Measurements from ENCODE around the gene RAP1A.
"Not testable (repeated sequence)": the region's sequence is repeated elsewhere in the genome, so short reads cannot be mapped to it uniquely, and the experiment has no call there.

Gene RAP1A

GRCh38 chr1:111739925-111740765 lies 120.6 kb downstream of the RAP1A start:
- DNase-seq: no peak

GRCh38 chr1:111742292-111742691 lies 122.7 kb downstream of the RAP1A start:
- DNase-seq: not testable (repeated sequence)

GRCh38 chr1:111742938-111743549 lies 123.5 kb downstream of the RAP1A start:
- no peak for DNase-seq

- DNase-seq: no peak
These were observed 124.1 kb downstream of the RAP1A start for GRCh38 chr1:111743679-111744101.

- DNase-seq: no peak
These were observed 126.4 kb downstream of the RAP1A start for GRCh38 chr1:111745675-111746613.

GRCh38 chr1:111746614-111746999 lies 127.0 kb downstream of the RAP1A start:
- DNase-seq: no peak

GRCh38 chr1:111747282-111747734 lies 127.7 kb downstream of the RAP1A start:
- peak; percentile 54 for DNase-seq

GRCh38 chr1:111747947-111748346 lies 128.4 kb downstream of the RAP1A start:
- DNase-seq: no peak

GRCh38 chr1:111749628-111750027 lies 130.0 kb downstream of the RAP1A start:
- no peak for DNase-seq

GRCh38 chr1:111750856-111751255 lies 131.3 kb downstream of the RAP1A start:
- no peak for DNase-seq

GRCh38 chr1:111751906-111752575 lies 132.5 kb downstream of the RAP1A start:
- no peak for DNase-seq

GRCh38 chr1:111754984-111755330 lies 135.4 kb downstream of the RAP1A start:
- peak; percentile 89 for DNase-seq

- peak; percentile 99 for DNase-seq
These were observed 135.9 kb downstream of the RAP1A start, which contains the start of gene DDX20 for GRCh38 chr1:111755331-111756123. TSS of gene DDX20 (plus strand) at chr1:111755901. CDS start at chr1:111755925, 24 bp downstream.

- DNase-seq: peak; percentile 39
These were observed 136.5 kb downstream of the RAP1A start for GRCh38 chr1:111756124-111756513.

- no peak for DNase-seq
These were observed 138.8 kb downstream of the RAP1A start for GRCh38 chr1:111758373-111758772.

GRCh38 chr1:111761717-111762116 lies 142.1 kb downstream of the RAP1A start:
- no peak for DNase-seq

GRCh38 chr1:111762332-111762731 lies 142.7 kb downstream of the RAP1A start:
- no peak for DNase-seq
